Upper lobe of left lung (tissue), 6 donors: ENCODE results near the gene MNS1. TPM values are rescaled to one million over a fixed set of nuclear protein-coding genes. Genes with fewer than 3 reads are reported as not detected.

Experiments used
- ATAC-seq, 2 donors: fragments of 200-7000 bp; cut with Tn5 transposase; one replicate each; pipeline ENCODE4 v1.9.1; 2022; ENCODE audit warnings: mild to moderate bottlenecking in 2 of 2, moderate library complexity in 2 of 2; ENCODE audit not compliant: low FRiP score in 2 of 2
- DNase-seq, 2 donors: peaks; one replicate each; pipeline ENCODE4 v3.0.0-alpha.2; 2019 to 2020
- H3K27ac ChIP-seq, 4 donors: fragments of 200-600 bp; sonication (generic); one replicate each; pipeline ENCODE4 v1.5.1; 2016 to 2019
- H3K27me3 ChIP-seq, 4 donors: fragments of 200-600 bp; sonication (generic); one replicate each; pipeline ENCODE4 v1.5.1; 2017 to 2019
- H3K36me3 ChIP-seq, 4 donors: fragments of 200-600 bp; sonication (generic); one replicate each; pipeline ENCODE4 v1.5.1; 2016 to 2019
- H3K4me1 ChIP-seq, 4 donors: fragments of 200-600 bp; sonication (generic); one replicate each; pipeline ENCODE4 v1.5.1; 2018 to 2019
- H3K4me3 ChIP-seq, 4 donors: fragments of 200-600 bp; sonication (generic); one replicate each; pipeline ENCODE4 v1.5.1; 2017 to 2019; ENCODE audit warnings: mild to moderate bottlenecking in 2 of 4, moderate library complexity in 1 of 4
- H3K9me3 ChIP-seq, 4 donors: fragments of 200-600 bp; sonication (generic); one replicate each; pipeline ENCODE4 v1.5.1; 2018 to 2019
- EP300 ChIP-seq, 4 donors: sonication (generic); formaldehyde crosslinking; IDR thresholded peaks; one replicate each; pipeline ENCODE4 v1.5.1; 2017; ENCODE audit warnings: antibody characterized with exemption in 4 of 4, control low read depth in 2 of 4
- POLR2A ChIP-seq, 4 donors: fragments of 450-650 bp; IDR thresholded peaks; one replicate each; pipeline ENCODE4 v1.5.1; 2016 to 2017; ENCODE audit warnings: antibody characterized with exemption in 4 of 4, mild to moderate bottlenecking in 2 of 4
- POLR2AphosphoS5 ChIP-seq, 2 donors: sonication (generic); formaldehyde crosslinking; IDR thresholded peaks; one replicate each; pipeline ENCODE4 v1.5.1; 2017; ENCODE audit warnings: antibody characterized with exemption in 2 of 2
- WGBS, 2 donors: methylation state at CpG; one replicate each; pipeline ENCODE4 v1.1.5; 2017 to 2018; 5-methylcytosine and 5-hydroxymethylcytosine counted together
- total RNA-seq, 6 donors: library from RNA; depleted of rRNA in 4 of 6; stranded (reverse); fragments of >200 nt in 4 of 6; gene quantifications; one replicate each; pipeline versions ENCODE4 v1.1.0 to v1.2.1, GENCODE V29; 2016 to 2021
- TF ChIP-seq, protein P1 (sequence below), 6 experiments: fragments of 450-650 bp in 4 of 6; fragments of 200-600 bp in 2 of 6; sonication (generic) in 2 of 6; IDR thresholded peaks; one replicate each; pipeline ENCODE4 v1.5.1; 2016 to 2019; ENCODE audit warnings: antibody characterized with exemption in 6 of 6
- donor health status: DM: no; HTN: no; CAD: no; lungs with moderate emphysema.
- donor health status: DM: no; HTN: yes; CAD: no; lungs with severe emphysema.

The MNS1 gene
- total RNA-seq, 6 donors from 2014 or later: 0.43 to 15.7 (median 3.0) TPM

DNA sequence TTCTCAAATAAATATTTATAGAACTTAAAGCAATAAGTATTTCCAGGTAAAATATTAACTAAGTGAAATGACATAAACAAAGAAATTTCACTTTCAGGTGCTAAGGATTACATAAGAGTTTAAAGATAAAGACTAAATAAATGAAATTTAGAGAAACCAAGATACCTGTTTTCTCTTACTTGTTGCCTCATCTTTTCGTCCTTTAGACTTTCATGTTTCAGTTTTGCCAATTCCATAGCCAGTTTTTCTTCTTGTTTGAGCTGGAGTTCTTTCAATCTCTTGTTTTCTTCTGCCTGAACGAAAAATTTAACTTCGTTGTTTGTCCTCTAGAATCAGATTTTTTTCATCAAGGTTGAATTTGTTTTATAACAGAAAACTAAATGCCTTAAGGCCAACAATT lies 8.7 kb downstream of the MNS1 start:
- WGBS, 2 donors: 81 to 84% methylated on average over 3 of the region's 3 CpGs
- no peaks in the 10 kb centered on the region for H3K9me3 ChIP-seq
- no peak overlapping the region for H3K27ac ChIP-seq
- no peak for ATAC-seq
- no peaks in the 10 kb centered on the region for H3K27me3 ChIP-seq
- DNase-seq: no peak
- no peaks in the 10 kb centered on the region for H3K4me1 ChIP-seq
- H3K36me3 ChIP-seq: no peaks in the 10 kb centered on the region
- no peak overlapping the region for H3K4me3 ChIP-seq
- TF ChIP-seq, protein P1, sequence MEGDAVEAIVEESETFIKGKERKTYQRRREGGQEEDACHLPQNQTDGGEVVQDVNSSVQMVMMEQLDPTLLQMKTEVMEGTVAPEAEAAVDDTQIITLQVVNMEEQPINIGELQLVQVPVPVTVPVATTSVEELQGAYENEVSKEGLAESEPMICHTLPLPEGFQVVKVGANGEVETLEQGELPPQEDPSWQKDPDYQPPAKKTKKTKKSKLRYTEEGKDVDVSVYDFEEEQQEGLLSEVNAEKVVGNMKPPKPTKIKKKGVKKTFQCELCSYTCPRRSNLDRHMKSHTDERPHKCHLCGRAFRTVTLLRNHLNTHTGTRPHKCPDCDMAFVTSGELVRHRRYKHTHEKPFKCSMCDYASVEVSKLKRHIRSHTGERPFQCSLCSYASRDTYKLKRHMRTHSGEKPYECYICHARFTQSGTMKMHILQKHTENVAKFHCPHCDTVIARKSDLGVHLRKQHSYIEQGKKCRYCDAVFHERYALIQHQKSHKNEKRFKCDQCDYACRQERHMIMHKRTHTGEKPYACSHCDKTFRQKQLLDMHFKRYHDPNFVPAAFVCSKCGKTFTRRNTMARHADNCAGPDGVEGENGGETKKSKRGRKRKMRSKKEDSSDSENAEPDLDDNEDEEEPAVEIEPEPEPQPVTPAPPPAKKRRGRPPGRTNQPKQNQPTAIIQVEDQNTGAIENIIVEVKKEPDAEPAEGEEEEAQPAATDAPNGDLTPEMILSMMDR (IDR thresholded peaks at IDR 0.05): no peak
- TF ChIP-seq POLR2A (IDR thresholded peaks at IDR 0.05): no peak

DNA sequence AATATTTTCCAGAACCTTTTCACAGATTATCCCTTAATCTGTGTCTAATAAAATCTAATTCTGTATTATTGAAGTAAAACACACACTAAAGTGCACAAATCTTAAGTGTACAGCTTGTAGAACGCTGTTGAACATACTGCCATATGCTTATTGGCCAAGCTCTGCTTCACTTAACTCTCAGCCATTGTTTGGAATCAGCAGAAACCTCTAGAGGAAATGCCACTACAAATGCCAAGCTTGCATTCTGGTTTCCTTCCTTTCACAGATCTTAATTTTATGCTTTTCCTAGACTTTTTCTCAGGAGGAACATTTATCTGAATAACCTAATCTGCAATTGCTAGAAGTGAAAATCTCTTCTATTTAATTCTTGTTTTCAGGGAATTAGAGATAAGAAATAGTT lies 10.1 kb downstream of the MNS1 start:
- no peak for DNase-seq
- 44 to 47% methylated on average over 1 of the region's 1 CpG for WGBS, 2 donors
- no peak for ATAC-seq

DNA sequence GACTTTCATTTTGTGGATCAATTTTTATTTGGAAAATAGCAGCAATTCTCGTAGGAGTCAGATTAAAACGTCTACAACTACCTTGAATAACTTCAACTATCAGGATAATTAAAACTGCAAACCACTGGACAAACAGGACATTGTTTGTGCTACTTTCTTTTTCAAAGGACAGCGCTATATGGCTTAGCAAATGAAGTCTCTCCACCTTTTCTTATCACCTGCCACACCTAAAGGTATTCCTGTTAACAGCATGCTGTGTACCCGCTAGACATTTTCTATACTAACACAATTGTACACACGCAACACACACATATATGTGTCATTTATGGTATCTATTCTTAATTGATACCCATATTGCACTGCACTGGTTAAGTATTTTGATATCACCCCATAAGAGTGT lies 19.2 kb downstream of the MNS1 start:
- H3K4me1 ChIP-seq: no peaks in the 10 kb centered on the region
- H3K36me3 ChIP-seq: no peaks in the 10 kb centered on the region
- WGBS, 2 donors: 90 to 91% methylated on average over 5 of the region's 5 CpGs
- DNase-seq: no peak
- H3K27me3 ChIP-seq: no peaks in the 10 kb centered on the region
- no peaks in the 10 kb centered on the region for H3K9me3 ChIP-seq
- TF ChIP-seq POLR2A (IDR thresholded peaks at IDR 0.05): no peak
- no peak for TF ChIP-seq EP300 (IDR thresholded peaks at IDR 0.05)
- TF ChIP-seq POLR2AphosphoS5 (IDR thresholded peaks at IDR 0.05): no peak
- TF ChIP-seq, protein P1 (IDR thresholded peaks at IDR 0.05): no peak
- no peak overlapping the region for H3K4me3 ChIP-seq
- no peak for ATAC-seq
- no peak overlapping the region for H3K27ac ChIP-seq

More for the DNA sequence above, 10.1 kb downstream of the MNS1 start:
- Histone ChIP-seq H3K4me1 (no peaks in the 10 kb centered on the region), H3K27ac (no peak overlapping the region), H3K9me3 (no peaks in the 10 kb centered on the region), H3K4me3 (no peak overlapping the region), H3K36me3 (no peaks in the 10 kb centered on the region), H3K27me3 (no peaks in the 10 kb centered on the region)
- TF ChIP-seq POLR2A (IDR thresholded peaks at IDR 0.05): no peak
- no peak for TF ChIP-seq POLR2AphosphoS5 (IDR thresholded peaks at IDR 0.05)
- no peak for TF ChIP-seq EP300 (IDR thresholded peaks at IDR 0.05)
- TF ChIP-seq, protein P1 (IDR thresholded peaks at IDR 0.05): no peak

DNA sequence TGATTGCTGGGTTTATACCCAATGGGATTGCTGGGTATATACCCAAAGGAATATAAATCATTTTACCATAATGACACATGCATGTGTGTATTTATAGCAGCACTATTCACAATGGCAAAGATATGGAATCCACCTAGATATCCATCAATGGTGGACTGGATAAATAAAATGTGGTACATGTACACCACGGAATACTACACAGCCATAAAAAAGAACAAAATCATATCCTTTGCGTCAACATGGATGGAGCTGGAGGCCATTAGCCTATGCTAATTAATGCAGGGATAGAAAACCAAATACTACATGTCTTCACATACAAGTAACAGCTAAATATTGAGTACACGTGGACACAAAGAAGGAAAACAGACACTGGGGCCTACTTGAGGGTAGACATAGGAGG lies 22.6 kb downstream of the MNS1 start:
- Histone ChIP-seq H3K36me3 (no peaks in the 10 kb centered on the region), H3K9me3 (no peaks in the 10 kb centered on the region), H3K4me1 (no peaks in the 10 kb centered on the region), H3K4me3 (no peak overlapping the region), H3K27ac (no peak overlapping the region), H3K27me3 (no peaks in the 10 kb centered on the region)
- DNase-seq (no peak), ATAC-seq (no peak)
- whole genome bisulfite sequencing, 2 donors: 99 to 100% methylated on average over 3 of the region's 3 CpGs
- TF ChIP-seq POLR2A (IDR thresholded peaks at IDR 0.05): no peak
- TF ChIP-seq, protein P1 (IDR thresholded peaks at IDR 0.05): no peak
- no peak for TF ChIP-seq EP300 (IDR thresholded peaks at IDR 0.05)
- TF ChIP-seq POLR2AphosphoS5 (IDR thresholded peaks at IDR 0.05): no peak

DNA sequence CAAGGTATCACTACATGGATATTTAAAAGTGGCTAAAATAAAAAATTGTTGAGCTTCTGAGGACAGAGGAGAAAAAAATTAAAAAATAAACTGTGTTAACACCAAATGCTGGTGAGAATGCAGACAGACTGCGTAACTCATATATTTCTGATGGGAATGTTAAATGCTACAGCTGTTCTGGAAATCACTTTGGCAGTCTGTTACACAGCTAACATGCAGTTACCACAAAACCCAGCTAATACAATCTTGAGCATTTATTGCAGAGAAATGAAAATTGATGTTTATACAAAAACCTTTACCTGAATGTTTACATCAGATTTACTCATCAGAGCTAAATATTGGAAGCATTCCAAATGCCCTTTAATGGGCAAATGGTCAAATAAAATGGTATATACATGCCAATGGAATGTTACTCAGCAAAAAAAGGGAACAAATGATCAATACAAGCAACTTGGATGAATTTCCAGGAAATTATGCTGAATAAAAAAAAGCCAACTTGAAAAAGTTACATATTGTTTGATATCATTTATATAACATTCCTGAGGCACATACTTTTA lies 24.6 kb downstream of the MNS1 start:
- no peaks in the 10 kb centered on the region for H3K36me3 ChIP-seq
- WGBS, 2 donors: 93 to 95% methylated on average over 1 of the region's 1 CpG
- no peak for ATAC-seq
- H3K4me3 ChIP-seq: no peak overlapping the region
- TF ChIP-seq EP300 (IDR thresholded peaks at IDR 0.05): no peak
- TF ChIP-seq POLR2AphosphoS5 (IDR thresholded peaks at IDR 0.05): no peak
- no peak for TF ChIP-seq POLR2A (IDR thresholded peaks at IDR 0.05)
- TF ChIP-seq, protein P1 (IDR thresholded peaks at IDR 0.05): no peak
- H3K27ac ChIP-seq: no peak overlapping the region
- H3K9me3 ChIP-seq: no peaks in the 10 kb centered on the region
- no peak for DNase-seq
- no peaks in the 10 kb centered on the region for H3K4me1 ChIP-seq
- no peaks in the 10 kb centered on the region for H3K27me3 ChIP-seq
